ENCODE results near the gene NDUFB1. TPM values are rescaled to one million over a fixed set of nuclear protein-coding genes. Genes with fewer than 3 reads are reported as not detected.

The NDUFB1 gene
- total RNA-seq = 100 to 1,000 TPM; 138 to 170 (median 142) TPM
- long read RNA-seq, donor 1, transcript NDUFB1-201 (3 exons, 528 nt) = major isoform, 74 of 79 reads
- long read RNA-seq, donor 1, partial matches to known transcripts = 1 of 79 reads
- long read RNA-seq, donor 1, other reads (novel, unspliced or antisense) = 1 of 79 reads
- long read RNA-seq, donor 2, transcript NDUFB1-201 (3 exons, 528 nt) = major isoform, 83 of 87 reads
- long read RNA-seq, donor 2, partial matches to known transcripts = 0 of 87 reads
- long read RNA-seq, donor 2, other reads (novel, unspliced or antisense) = 1 of 87 reads

GRCh38 chr14:92121670-92122350 is at the start of gene NDUFB1, which contains the start of gene CPSF2:
Gene NDUFB1 (minus strand): TSS chr14:92121706. CDS start chr14:92117637, 4,069 bp downstream.
Gene CPSF2 (plus strand): TSS chr14:92121969. CDS start chr14:92130985, 9,016 bp downstream.
- intact Hi-C loops (cut with DNase I, micrococcal nuclease) = no loop called here
- peaks cover 19% of the 10 kb centered on the region for H3K4me1 ChIP-seq (ENCODE audit: low read depth)
- no peaks in the 10 kb centered on the region for H3K36me3 ChIP-seq (ENCODE audit: low read depth)
- peak; percentile 89 to 90 (median 90) for DNase-seq
- peak within 1 kb of the TSS; percentile 94 for H3K4me3 ChIP-seq
- no peaks in the 10 kb centered on the region for H3K9me3 ChIP-seq
- peak; percentile 95 for ATAC-seq
- TF ChIP-seq CTCF (IDR thresholded peaks at IDR 0.05) = no peak

- Histone ChIP-seq H3K36me3 (ENCODE audit: low read depth) (peaks cover 9% of the 10 kb centered on the region), H3K9me3 (no peaks in the 10 kb centered on the region)
- ATAC-seq = no peak
Observed at GRCh38 chr14:92164958-92165357, 43.5 kb upstream of the NDUFB1 start.

GRCh38 chr14:92161521-92161920 is 40.0 kb upstream of the NDUFB1 start:
- H3K4me3 ChIP-seq = no peak overlapping the region
- TF ChIP-seq CTCF (IDR thresholded peaks at IDR 0.05) = no peak
- no peaks in the 10 kb centered on the region for H3K4me1 ChIP-seq (ENCODE audit: low read depth)
- DNase-seq = no peak
- intact Hi-C loops (cut with DNase I, micrococcal nuclease) = no loop called here
- no peaks in the 10 kb centered on the region for H3K9me3 ChIP-seq
- peaks cover 9% of the 10 kb centered on the region for H3K36me3 ChIP-seq (ENCODE audit: low read depth)
- ATAC-seq = no peak

More at GRCh38 chr14:92164958-92165357, 43.5 kb upstream of the NDUFB1 start:
- H3K4me1 ChIP-seq (ENCODE audit: low read depth) = no peaks in the 10 kb centered on the region
- no peak for DNase-seq
- TF ChIP-seq CTCF (IDR thresholded peaks at IDR 0.05) = no peak
- no peak overlapping the region for H3K4me3 ChIP-seq
- intact Hi-C loops (cut with DNase I, micrococcal nuclease) = no loop called here

- H3K36me3 ChIP-seq (ENCODE audit: low read depth) = peaks cover 9% of the 10 kb centered on the region
- no peak overlapping the region for H3K4me3 ChIP-seq
- H3K4me1 ChIP-seq (ENCODE audit: low read depth) = no peaks in the 10 kb centered on the region
- ATAC-seq (no peak), DNase-seq (no peak)
- H3K9me3 ChIP-seq = no peaks in the 10 kb centered on the region
- intact Hi-C loops (cut with DNase I, micrococcal nuclease) = no loop called here
- no peak for TF ChIP-seq CTCF (IDR thresholded peaks at IDR 0.05)
Observed at GRCh38 chr14:92160619-92161018, 39.1 kb upstream of the NDUFB1 start.

GRCh38 chr14:92154283-92154942 is 32.9 kb upstream of the NDUFB1 start:
- H3K9me3 ChIP-seq = no peaks in the 10 kb centered on the region
- intact Hi-C loops (cut with DNase I, micrococcal nuclease) = no loop called here
- H3K4me3 ChIP-seq = no peak overlapping the region
- no peak for DNase-seq
- ATAC-seq = peak; percentile 89
- no peak for TF ChIP-seq CTCF (IDR thresholded peaks at IDR 0.05)
- no peaks in the 10 kb centered on the region for H3K36me3 ChIP-seq (ENCODE audit: low read depth)
- H3K4me1 ChIP-seq (ENCODE audit: low read depth) = no peaks in the 10 kb centered on the region
